Caco-2 (cell line): Measurements from ENCODE around the gene ADAMTSL2. TPM values are rescaled to one million over a fixed set of nuclear protein-coding genes. Genes with fewer than 3 reads are reported as not detected.

Experiments
- BruUV-seq: library from RNA; stranded (reverse); fragments of 400-500 nt; replicated peaks from 2 replicates; lab custom pipeline; 2021; lab: Mats Ljungman, UMichigan
- CTCF ChIA-PET: fragments of 300-600 bp; sonication (Branson Sonifier 250); formaldehyde crosslinking; loops from one replicate; lab custom pipeline; 2022; ENCODE audit warnings: antibody characterized with exemption; lab: Charles Lee
- POLR2A ChIA-PET: fragments of 300-600 bp; sonication (Branson Sonifier 250); formaldehyde crosslinking; loops from one replicate; lab custom pipeline; 2022; ENCODE audit warnings: antibody characterized with exemption; lab: Charles Lee
- DNase-seq, 2 experiments: peaks; one replicate each; pipeline versions ENCODE4 v3.0.0 to v3.0.0-alpha.2; 2020 to 2022
- H3K27me3 ChIP-seq: replicated peaks from 2 replicates; pipeline ENCODE4 v1.6.0; 2011; ENCODE audit warnings: low read length; ENCODE audit not compliant: control insufficient read depth, insufficient read depth
- H3K36me3 ChIP-seq: 2 replicates; pipeline ENCODE4 v1.5.1; 2011; ENCODE audit warnings: low read length; ENCODE audit not compliant: control insufficient read depth, insufficient read depth
- H3K4me1 ChIP-seq: fragments of 250-450 bp; sonication (Bioruptor Pico); 2 replicates; pipeline ENCODE4 v1.5.1; 2020; ENCODE audit warnings: mild to moderate bottlenecking
- H3K4me3 ChIP-seq: 2 replicates; pipeline ENCODE4 v1.5.1; 2011; ENCODE audit warnings: low read depth, mild to moderate bottlenecking, control low read depth, low read length
- H3K9me3 ChIP-seq: fragments of 250-450 bp; sonication (Bioruptor Pico); 2 replicates; pipeline ENCODE4 v1.5.1; 2020; ENCODE audit warnings: mild to moderate bottlenecking, moderate library complexity
- H3K27ac Mint-ChIP-seq: one replicate; pipeline ENCODE4 v1.8.0; 2022; ENCODE audit warnings: mixed read lengths; ENCODE audit not compliant: unreplicated experiment
- H3K27me3 Mint-ChIP-seq: one replicate; pipeline ENCODE4 v1.8.0; 2022; ENCODE audit warnings: mixed read lengths; ENCODE audit not compliant: insufficient read depth, unreplicated experiment
- H3K36me3 Mint-ChIP-seq: one replicate; pipeline ENCODE4 v1.8.0; 2022; ENCODE audit warnings: mild to moderate bottlenecking, mixed read lengths; ENCODE audit not compliant: insufficient read depth, unreplicated experiment
- H3K4me1 Mint-ChIP-seq: one replicate; pipeline ENCODE4 v1.8.0; 2022; ENCODE audit warnings: low read depth, mixed read lengths; ENCODE audit not compliant: unreplicated experiment
- H3K4me3 Mint-ChIP-seq: one replicate; pipeline ENCODE4 v1.8.0; 2022; ENCODE audit warnings: mild to moderate bottlenecking, moderate library complexity, mixed read lengths; ENCODE audit not compliant: unreplicated experiment
- H3K9me3 Mint-ChIP-seq: one replicate; pipeline ENCODE4 v1.8.0; 2022; ENCODE audit warnings: mixed read lengths; ENCODE audit not compliant: unreplicated experiment
- CTCF ChIP-seq, 2 experiments: fragments of 200-600 bp in 1 of 2; IDR thresholded peaks; 1 replicate in 1 of 2; 2 replicates in 1 of 2; pipeline versions ENCODE4 v1.5.1 to v1.8.0; 2011 to 2022; ENCODE audit warnings: antibody characterized with exemption in 1 of 2, control low read depth in 1 of 2, inconsistent platforms in 1 of 2, low read depth in 1 of 2, low read length in 1 of 2, mild to moderate bottlenecking in 1 of 2, moderate library complexity in 1 of 2; ENCODE audit not compliant: insufficient read depth in 1 of 2, severe bottlenecking in 1 of 2, unreplicated experiment in 1 of 2
- intact Hi-C: fragments of 100-400 bp; cut with micrococcal nuclease; formaldehyde crosslinking; loops from one replicate; pipeline ENCODE4 v1.10.0; 2022; ENCODE audit not compliant: unreplicated experiment
- total RNA-seq: library from RNA; stranded (reverse); gene quantifications from 2 replicates; pipeline ENCODE4 v1.2.3, GENCODE V29; 2022

Gene ADAMTSL2
- total RNA-seq, 1 experiment from 2014 or later: 0.68 TPM

- intact Hi-C loops: no loop called here
- Histone ChIP-seq H3K36me3 (no peaks in the 10 kb centered on the region), H3K4me3 (no peak overlapping the region), H3K4me1 (peaks cover 4% of the 10 kb centered on the region; the same call in 1 of the 2 replicates), H3K27me3 (no peaks in the 10 kb centered on the region), H3K9me3 (no peaks in the 10 kb centered on the region)
- no peaks in the 10 kb centered on the region for H3K9me3 Mint-ChIP-seq
- ChIA-PET POLR2A (no interaction called here), CTCF (no interaction called here)
- no peak for DNase-seq
- BruUV-seq: no TSS peak
- no peak overlapping the region for H3K4me3 Mint-ChIP-seq
- H3K4me1 Mint-ChIP-seq: peaks cover 6% of the 10 kb centered on the region
- H3K27me3 Mint-ChIP-seq: no peaks in the 10 kb centered on the region
- H3K27ac Mint-ChIP-seq: no peak overlapping the region
- no peak for TF ChIP-seq CTCF (IDR thresholded peaks at IDR 0.05; ENCODE audit: insufficient read depth in 1 of 2, low read depth in 1 of 2, low read length in 1 of 2, severe bottlenecking in 1 of 2, unreplicated experiment in 1 of 2)
- H3K36me3 Mint-ChIP-seq: no peaks in the 10 kb centered on the region
Observed at GRCh38 chr9:133522073-133522910, 12.2 kb upstream of the ADAMTSL2 start.

- Mint-ChIP-seq H3K27me3 (no peaks in the 10 kb centered on the region), H3K4me3 (no peak overlapping the region), H3K36me3 (no peaks in the 10 kb centered on the region), H3K9me3 (no peaks in the 10 kb centered on the region), H3K27ac (no peak overlapping the region), H3K4me1 (peaks cover 6% of the 10 kb centered on the region)
- no peaks in the 10 kb centered on the region for H3K9me3 ChIP-seq
- H3K4me3 ChIP-seq: no peak overlapping the region
- BruUV-seq: no TSS peak
- no peak for DNase-seq
- TF ChIP-seq CTCF (IDR thresholded peaks at IDR 0.05; ENCODE audit: insufficient read depth in 1 of 2, low read depth in 1 of 2, low read length in 1 of 2, severe bottlenecking in 1 of 2, unreplicated experiment in 1 of 2): no peak
- ChIA-PET POLR2A (no interaction called here), CTCF (no interaction called here)
- peaks cover 4% of the 10 kb centered on the region; the same call in 1 of the 2 replicates for H3K4me1 ChIP-seq
- no peaks in the 10 kb centered on the region for H3K36me3 ChIP-seq
- no peaks in the 10 kb centered on the region for H3K27me3 ChIP-seq
- intact Hi-C loops: no loop called here
Observed at GRCh38 chr9:133523106-133523505, 11.4 kb upstream of the ADAMTSL2 start.

- Mint-ChIP-seq H3K36me3 (no peaks in the 10 kb centered on the region), H3K27me3 (no peaks in the 10 kb centered on the region), H3K4me3 (no peak overlapping the region), H3K27ac (no peak overlapping the region), H3K9me3 (no peaks in the 10 kb centered on the region), H3K4me1 (peaks cover 6% of the 10 kb centered on the region)
- intact Hi-C loops: no loop called here
- Histone ChIP-seq H3K9me3 (no peaks in the 10 kb centered on the region), H3K27me3 (no peaks in the 10 kb centered on the region), H3K4me3 (no peak overlapping the region), H3K36me3 (no peaks in the 10 kb centered on the region), H3K4me1 (peaks cover 4% of the 10 kb centered on the region)
- no peak for DNase-seq
- BruUV-seq: no TSS peak
- POLR2A ChIA-PET: no interaction called here
- CTCF ChIA-PET: no interaction called here
- no peak for TF ChIP-seq CTCF (IDR thresholded peaks at IDR 0.05; ENCODE audit: insufficient read depth in 1 of 2, low read depth in 1 of 2, low read length in 1 of 2, severe bottlenecking in 1 of 2, unreplicated experiment in 1 of 2)
Observed at GRCh38 chr9:133524146-133524545, 10.4 kb upstream of the ADAMTSL2 start.
